ENCODE results near the gene GRM2.

DNA sequence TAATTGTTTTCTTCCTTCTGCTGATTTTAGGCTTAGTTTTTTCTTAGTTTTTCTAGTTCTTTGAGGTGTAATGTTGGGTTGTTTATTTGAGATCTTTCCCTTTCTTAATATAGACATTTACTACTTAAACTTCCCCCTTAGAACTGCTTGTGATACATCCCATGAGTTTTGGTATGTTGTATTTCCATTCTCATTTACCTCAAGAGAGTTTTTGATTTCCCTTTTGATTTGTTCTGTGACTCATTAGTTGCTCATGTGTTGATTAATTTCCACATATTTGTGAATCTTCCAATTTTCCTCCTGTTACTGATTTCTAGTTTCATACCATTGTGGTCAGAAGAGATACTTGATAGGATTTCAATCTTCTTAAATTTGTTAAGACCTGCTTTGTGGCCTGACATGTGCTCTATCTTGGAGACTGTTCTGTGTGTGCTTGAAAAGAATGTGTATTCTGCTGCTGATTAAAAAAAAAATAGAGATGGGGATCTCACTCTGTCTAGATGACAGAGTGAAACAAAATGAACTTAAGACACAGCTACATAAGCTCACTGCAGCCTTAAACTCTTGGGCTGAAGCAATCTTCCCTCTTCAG, 22.3 kb downstream of the GRM2 start:
- TF ChIP-seq POLR2AphosphoS5 (IDR thresholded peaks at IDR 0.05; ENCODE audit: low read depth, low read length), result no peak
- TF ChIP-seq FOXP2 (optimal IDR thresholded peaks at IDR 0.05; ENCODE audit: borderline replicate concordance, extremely low read depth, extremely low read length, insufficient read depth), result no peak
- TF ChIP-seq, protein P1, sequence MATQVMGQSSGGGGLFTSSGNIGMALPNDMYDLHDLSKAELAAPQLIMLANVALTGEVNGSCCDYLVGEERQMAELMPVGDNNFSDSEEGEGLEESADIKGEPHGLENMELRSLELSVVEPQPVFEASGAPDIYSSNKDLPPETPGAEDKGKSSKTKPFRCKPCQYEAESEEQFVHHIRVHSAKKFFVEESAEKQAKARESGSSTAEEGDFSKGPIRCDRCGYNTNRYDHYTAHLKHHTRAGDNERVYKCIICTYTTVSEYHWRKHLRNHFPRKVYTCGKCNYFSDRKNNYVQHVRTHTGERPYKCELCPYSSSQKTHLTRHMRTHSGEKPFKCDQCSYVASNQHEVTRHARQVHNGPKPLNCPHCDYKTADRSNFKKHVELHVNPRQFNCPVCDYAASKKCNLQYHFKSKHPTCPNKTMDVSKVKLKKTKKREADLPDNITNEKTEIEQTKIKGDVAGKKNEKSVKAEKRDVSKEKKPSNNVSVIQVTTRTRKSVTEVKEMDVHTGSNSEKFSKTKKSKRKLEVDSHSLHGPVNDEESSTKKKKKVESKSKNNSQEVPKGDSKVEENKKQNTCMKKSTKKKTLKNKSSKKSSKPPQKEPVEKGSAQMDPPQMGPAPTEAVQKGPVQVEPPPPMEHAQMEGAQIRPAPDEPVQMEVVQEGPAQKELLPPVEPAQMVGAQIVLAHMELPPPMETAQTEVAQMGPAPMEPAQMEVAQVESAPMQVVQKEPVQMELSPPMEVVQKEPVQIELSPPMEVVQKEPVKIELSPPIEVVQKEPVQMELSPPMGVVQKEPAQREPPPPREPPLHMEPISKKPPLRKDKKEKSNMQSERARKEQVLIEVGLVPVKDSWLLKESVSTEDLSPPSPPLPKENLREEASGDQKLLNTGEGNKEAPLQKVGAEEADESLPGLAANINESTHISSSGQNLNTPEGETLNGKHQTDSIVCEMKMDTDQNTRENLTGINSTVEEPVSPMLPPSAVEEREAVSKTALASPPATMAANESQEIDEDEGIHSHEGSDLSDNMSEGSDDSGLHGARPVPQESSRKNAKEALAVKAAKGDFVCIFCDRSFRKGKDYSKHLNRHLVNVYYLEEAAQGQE (IDR thresholded peaks at IDR 0.05; ENCODE audit: insufficient read depth in 1 of 2, low read depth in 2 of 2, low read length in 2 of 2), result no peak

All from PFSK-1 (cell line).